ENCODE measurements around the gene RPL11. TPM values are rescaled to one million over a fixed set of nuclear protein-coding genes. Genes with fewer than 3 reads are reported as not detected.

RPL11 gene
- total RNA-seq, 2 experiments from 2014 or later = 844 to 1,001 TPM

Other genes starting within 250 kb of the RPL11 start
- gene ASAP3, start 207.6 kb upstream of the RPL11 start, total RNA-seq = under 1 TPM in 1 of 2 experiments, not detected in 1; 0.35 TPM
- gene E2F2, start 160.6 kb upstream of the RPL11 start, total RNA-seq = 100 to 1,000 TPM in 1 of 2 experiments, 10 to 100 TPM in 1; 77.4 to 103 TPM
- gene ID3, start 132.3 kb upstream of the RPL11 start, total RNA-seq = 10 to 100 TPM; 14.4 to 34.2 TPM
- 10 to 100 TPM; 30.1 to 40.7 TPM for gene ELOA, start 51.7 kb downstream of the RPL11 start, total RNA-seq
- gene PITHD1, start 86.6 kb downstream of the RPL11 start, total RNA-seq = 10 to 100 TPM; 52.9 to 67.1 TPM
- 10 to 100 TPM; 75.7 to 87.2 TPM for gene LYPLA2, start 99.3 kb downstream of the RPL11 start, total RNA-seq
- gene GALE, start 108.9 kb downstream of the RPL11 start, total RNA-seq = 10 to 100 TPM; 39.0 to 41.2 TPM
- 10 to 100 TPM; 23.8 to 29.0 TPM for gene HMGCL, start 133.6 kb downstream of the RPL11 start, total RNA-seq
- 1 to 10 TPM; 5.6 to 6.5 TPM for gene FUCA1, start 176.5 kb downstream of the RPL11 start, total RNA-seq
- gene CNR2, start 221.6 kb downstream of the RPL11 start, total RNA-seq = under 1 TPM; 0.14 to 0.47 TPM